Measurements from ENCODE around the gene SP2.

DNA sequence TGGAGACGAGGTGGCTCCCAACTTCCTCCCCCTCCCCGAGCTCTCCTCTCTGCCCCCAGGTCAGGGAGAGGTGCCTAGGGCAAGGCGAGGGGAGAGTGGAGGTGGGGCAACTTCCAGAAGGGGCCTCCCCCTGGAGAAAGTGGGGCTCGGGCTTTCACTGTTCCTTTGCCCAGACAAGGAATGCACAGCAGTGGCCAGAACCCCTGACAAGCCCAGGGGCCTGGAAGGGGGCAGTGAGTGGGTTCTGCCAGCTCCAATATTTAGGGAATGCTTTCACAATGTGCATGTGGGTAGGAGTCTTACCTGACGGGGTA, 11.7 kb upstream of the SP2 start:
- TF ChIP-seq, protein P1, sequence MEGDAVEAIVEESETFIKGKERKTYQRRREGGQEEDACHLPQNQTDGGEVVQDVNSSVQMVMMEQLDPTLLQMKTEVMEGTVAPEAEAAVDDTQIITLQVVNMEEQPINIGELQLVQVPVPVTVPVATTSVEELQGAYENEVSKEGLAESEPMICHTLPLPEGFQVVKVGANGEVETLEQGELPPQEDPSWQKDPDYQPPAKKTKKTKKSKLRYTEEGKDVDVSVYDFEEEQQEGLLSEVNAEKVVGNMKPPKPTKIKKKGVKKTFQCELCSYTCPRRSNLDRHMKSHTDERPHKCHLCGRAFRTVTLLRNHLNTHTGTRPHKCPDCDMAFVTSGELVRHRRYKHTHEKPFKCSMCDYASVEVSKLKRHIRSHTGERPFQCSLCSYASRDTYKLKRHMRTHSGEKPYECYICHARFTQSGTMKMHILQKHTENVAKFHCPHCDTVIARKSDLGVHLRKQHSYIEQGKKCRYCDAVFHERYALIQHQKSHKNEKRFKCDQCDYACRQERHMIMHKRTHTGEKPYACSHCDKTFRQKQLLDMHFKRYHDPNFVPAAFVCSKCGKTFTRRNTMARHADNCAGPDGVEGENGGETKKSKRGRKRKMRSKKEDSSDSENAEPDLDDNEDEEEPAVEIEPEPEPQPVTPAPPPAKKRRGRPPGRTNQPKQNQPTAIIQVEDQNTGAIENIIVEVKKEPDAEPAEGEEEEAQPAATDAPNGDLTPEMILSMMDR (IDR thresholded peaks at IDR 0.05), result no peak
- TF ChIP-seq EZH2 (IDR thresholded peaks at IDR 0.05; ENCODE audit: borderline replicate concordance, insufficient read depth, low read depth, low read length, poor library complexity, severe bottlenecking), result no peak

Data from B cell (primary cell).